Measurements from ENCODE around the gene SLX9. TPM values are rescaled to one million over a fixed set of nuclear protein-coding genes. Genes with fewer than 3 reads are reported as not detected.

The SLX9 gene
- total and polyA plus RNA-seq, 12 donors, result 11.1 to 45.3 (median 23.7) TPM

DNA sequence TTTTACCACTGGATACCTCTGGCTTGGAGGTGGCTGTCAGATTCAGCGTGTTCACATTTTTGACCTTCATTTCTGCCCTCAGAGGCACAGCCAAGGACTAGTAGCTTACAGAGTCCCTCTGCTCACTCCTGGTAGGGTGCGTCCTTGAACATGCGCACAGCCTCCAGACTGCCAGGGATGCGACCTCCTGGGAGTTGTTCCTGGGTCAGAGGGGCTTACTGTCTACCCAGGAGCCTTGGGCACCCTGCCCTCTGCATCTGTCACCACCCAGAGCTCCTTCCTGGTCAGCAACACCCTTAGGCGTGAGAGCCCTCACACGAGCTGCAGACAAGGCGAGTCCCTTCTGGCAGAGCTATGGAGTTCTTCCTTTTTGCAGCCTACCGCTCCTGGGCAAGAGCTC, 1.7 kb downstream of the SLX9 start:
- no peaks in the 10 kb centered on the region for H3K27me3 ChIP-seq
- H3K4me3 ChIP-seq, result no peak overlapping the region
- TF ChIP-seq, protein P1, sequence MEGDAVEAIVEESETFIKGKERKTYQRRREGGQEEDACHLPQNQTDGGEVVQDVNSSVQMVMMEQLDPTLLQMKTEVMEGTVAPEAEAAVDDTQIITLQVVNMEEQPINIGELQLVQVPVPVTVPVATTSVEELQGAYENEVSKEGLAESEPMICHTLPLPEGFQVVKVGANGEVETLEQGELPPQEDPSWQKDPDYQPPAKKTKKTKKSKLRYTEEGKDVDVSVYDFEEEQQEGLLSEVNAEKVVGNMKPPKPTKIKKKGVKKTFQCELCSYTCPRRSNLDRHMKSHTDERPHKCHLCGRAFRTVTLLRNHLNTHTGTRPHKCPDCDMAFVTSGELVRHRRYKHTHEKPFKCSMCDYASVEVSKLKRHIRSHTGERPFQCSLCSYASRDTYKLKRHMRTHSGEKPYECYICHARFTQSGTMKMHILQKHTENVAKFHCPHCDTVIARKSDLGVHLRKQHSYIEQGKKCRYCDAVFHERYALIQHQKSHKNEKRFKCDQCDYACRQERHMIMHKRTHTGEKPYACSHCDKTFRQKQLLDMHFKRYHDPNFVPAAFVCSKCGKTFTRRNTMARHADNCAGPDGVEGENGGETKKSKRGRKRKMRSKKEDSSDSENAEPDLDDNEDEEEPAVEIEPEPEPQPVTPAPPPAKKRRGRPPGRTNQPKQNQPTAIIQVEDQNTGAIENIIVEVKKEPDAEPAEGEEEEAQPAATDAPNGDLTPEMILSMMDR (IDR thresholded peaks at IDR 0.05), result no peak
- no peak for TF ChIP-seq POLR2A (IDR thresholded peaks at IDR 0.05)
- peak in 2 of 7 donors; percentile 11 to 13 for DNase-seq
- no peaks in the 10 kb centered on the region for H3K9me3 ChIP-seq (replicated peaks in 1 of 3)
- H3K36me3 ChIP-seq (replicated peaks in 1 of 2), result peaks cover 0 to 18% of the 10 kb centered on the region in 2 donors
- no peak overlapping the region for H3K27ac ChIP-seq
- WGBS, 4 donors, result 49 to 73% (median 54%) methylated on average over 3 to 8 of the region's 8 CpGs
- intact Hi-C loops (cut with DNase I), result no loop called here
- peaks cover 12 to 29% of the 10 kb centered on the region in 2 donors for H3K4me1 ChIP-seq (replicated peaks in 1 of 2)

DNA sequence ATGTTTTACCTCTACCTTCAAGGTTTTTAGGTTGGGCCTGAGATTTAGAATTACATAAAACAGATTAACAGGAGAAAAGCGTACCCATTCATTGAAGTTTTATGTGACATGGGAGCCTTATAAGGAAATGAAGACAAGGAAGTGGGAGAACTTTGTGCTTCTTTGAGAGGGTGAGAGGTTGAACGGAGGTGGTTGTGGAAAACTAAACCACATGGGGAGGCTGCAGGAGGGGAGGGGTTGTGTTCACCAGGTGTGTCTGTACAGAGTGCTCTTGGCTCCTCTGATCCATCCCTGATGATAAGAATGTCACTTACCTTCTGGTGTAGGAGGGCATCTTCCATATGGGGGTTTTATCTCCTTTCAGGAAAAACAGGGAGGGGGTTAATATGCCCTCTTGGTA, 2.7 kb downstream of the SLX9 start:
- WGBS, 4 donors, result 84 to 90% (median 86%) methylated on average over 2 of the region's 2 CpGs
- no peak for TF ChIP-seq POLR2A (IDR thresholded peaks at IDR 0.05)
- TF ChIP-seq, protein P1 (IDR thresholded peaks at IDR 0.05), result no peak
- intact Hi-C loops (cut with DNase I), result no loop called here
- H3K9me3 ChIP-seq (replicated peaks in 1 of 3), result no peaks in the 10 kb centered on the region
- peaks cover 12 to 30% of the 10 kb centered on the region in 2 donors for H3K4me1 ChIP-seq (replicated peaks in 1 of 2)
- no peak overlapping the region for H3K4me3 ChIP-seq
- no peaks in the 10 kb centered on the region for H3K27me3 ChIP-seq
- H3K27ac ChIP-seq, result no peak overlapping the region
- no peak for DNase-seq
- H3K36me3 ChIP-seq (replicated peaks in 1 of 2), result peaks cover 0 to 18% of the 10 kb centered on the region in 2 donors

DNA sequence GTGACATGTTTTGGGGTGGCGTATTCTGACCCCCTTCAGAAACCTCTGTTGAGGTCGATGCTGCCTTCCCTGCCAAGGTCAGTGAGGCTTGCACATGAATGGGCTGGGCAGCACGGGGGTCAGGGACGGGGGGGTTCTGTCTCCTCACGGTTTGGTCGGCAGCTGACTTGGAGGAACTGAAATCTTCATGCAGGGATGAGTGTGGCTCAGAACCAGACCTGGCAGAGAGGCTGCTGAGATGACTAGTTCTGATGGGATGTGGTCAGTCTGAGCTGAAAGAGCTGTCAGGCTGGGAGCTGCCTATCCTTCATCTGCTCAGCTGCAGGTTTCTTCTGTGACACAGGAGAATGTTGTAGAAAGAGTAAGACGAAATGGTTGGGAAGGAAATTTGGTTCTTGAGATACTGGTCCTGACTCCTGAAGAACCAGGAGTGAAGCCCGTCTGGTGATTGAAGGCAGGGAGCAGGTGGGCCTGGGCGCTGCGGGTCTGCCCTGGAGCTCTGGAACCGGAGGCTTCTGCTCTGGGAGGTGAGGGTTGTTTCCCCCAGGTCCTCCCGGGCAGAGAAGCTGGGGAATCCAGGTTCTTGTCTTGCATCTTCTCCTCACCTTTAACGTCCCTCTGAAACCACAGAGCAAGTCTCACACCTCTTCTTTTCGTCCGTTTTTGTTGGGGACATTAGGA, 3.3 kb downstream of the SLX9 start:
- Histone ChIP-seq H3K27ac (no peak overlapping the region), H3K4me3 (no peak overlapping the region), H3K9me3 (replicated peaks in 1 of 3) (no peaks in the 10 kb centered on the region), H3K27me3 (no peaks in the 10 kb centered on the region), H3K4me1 (replicated peaks in 1 of 2) (peaks cover 12 to 33% of the 10 kb centered on the region in 2 donors), H3K36me3 (replicated peaks in 1 of 2) (peaks cover 0 to 18% of the 10 kb centered on the region in 2 donors)
- intact Hi-C loops (cut with DNase I), result no loop called here
- WGBS, 4 donors, result 71 to 76% (median 75%) methylated on average over 15 of the region's 15 CpGs
- TF ChIP-seq POLR2A (IDR thresholded peaks at IDR 0.05), result no peak
- TF ChIP-seq, protein P1 (IDR thresholded peaks at IDR 0.05), result no peak
- DNase-seq, result peak in 1 of 7 donors; percentile 12

DNA sequence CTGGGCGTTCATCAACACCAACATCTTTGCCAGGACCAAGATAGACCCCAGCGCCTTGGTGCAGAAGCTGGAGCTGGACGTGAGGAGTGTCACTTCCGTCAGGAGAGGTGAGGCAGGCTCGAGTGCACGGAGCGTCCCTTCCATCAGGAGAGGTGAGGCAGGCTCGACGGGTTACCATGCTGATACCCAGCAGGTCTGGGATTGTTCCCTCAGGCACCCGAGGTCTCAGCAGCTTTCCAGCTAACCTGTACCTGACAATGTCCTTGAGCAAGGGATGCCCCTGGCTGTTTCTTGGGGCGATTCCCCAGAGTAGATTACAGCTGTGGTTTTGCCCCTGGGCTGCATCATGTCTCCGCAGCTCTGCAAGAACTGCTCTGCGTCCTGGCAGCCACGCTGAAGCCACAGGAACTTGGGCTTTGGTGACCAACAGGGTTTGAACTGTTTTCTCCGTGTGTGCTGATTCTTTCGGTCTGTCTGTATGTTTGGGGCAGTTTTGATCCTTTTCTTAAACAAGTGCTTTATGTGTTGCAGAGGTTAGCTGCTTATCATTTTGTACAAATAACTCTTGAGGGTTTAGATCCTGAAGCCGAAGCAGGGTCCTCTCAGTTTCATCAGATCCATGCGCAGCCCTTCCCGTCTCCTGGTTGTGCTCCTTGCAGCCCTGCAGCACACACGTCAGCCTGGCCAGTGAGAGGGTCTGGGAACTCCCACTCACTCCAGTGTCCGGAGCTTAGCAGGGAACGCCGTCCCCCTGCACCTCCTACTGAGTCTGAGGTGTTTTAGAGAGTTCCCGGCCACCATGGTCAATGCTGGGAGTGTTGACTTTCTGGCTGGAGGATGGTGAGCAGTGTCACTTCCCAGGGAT, 4.1 kb downstream of the SLX9 start:
- H3K9me3 ChIP-seq (replicated peaks in 1 of 3), result no peaks in the 10 kb centered on the region
- intact Hi-C loops (cut with DNase I), result no loop called here
- H3K36me3 ChIP-seq (replicated peaks in 1 of 2), result peaks cover 0 to 18% of the 10 kb centered on the region in 2 donors
- TF ChIP-seq POLR2A (IDR thresholded peaks at IDR 0.05), result no peak
- TF ChIP-seq, protein P1 (IDR thresholded peaks at IDR 0.05), result no peak
- H3K27me3 ChIP-seq, result no peaks in the 10 kb centered on the region
- H3K4me1 ChIP-seq (replicated peaks in 1 of 2), result peaks cover 12 to 33% of the 10 kb centered on the region in 2 donors
- 87 to 91% (median 89%) methylated on average over 22 to 24 of the region's 24 CpGs for WGBS, 4 donors
- no peak overlapping the region for H3K4me3 ChIP-seq
- DNase-seq, result peak in 1 of 7 donors; percentile 10
- no peak overlapping the region for H3K27ac ChIP-seq
